SK-N-SH treated with all-trans-retinoic acid at 6 μM for 48 hours (cell line): ENCODE results near the gene MTF2.
A peak's percentile ranks its signal among the peaks of the same experiment; 100 is the strongest.

Experiments used
- ATAC-seq: fragments of 200-7000 bp; cut with Tn5 transposase; 3 replicates; pipeline ENCODE4 v1.9.1; 2020; ENCODE audit warnings: mild to moderate bottlenecking, moderate library complexity
- ARNTL ChIP-seq: fragments of 450-650 bp; formaldehyde crosslinking; IDR thresholded peaks from 2 replicates; pipeline ENCODE4 v1.5.0; 2020; ENCODE audit warnings: low read depth, mild to moderate bottlenecking, moderate library complexity, borderline replicate concordance
- BACH2 ChIP-seq: fragments of 250-450 bp; sonication (Bioruptor Pico); IDR thresholded peaks from 2 replicates; pipeline ENCODE4 v1.9.0; 2021; ENCODE audit warnings: mild to moderate bottlenecking, borderline replicate concordance
- CSDC2 ChIP-seq: fragments of 250-450 bp; sonication (Bioruptor Pico); IDR thresholded peaks from 2 replicates; pipeline ENCODE4 v1.5.0; 2020; ENCODE audit warnings: mild to moderate bottlenecking, moderate library complexity
- ESRRG ChIP-seq: fragments of 250-450 bp; sonication (Bioruptor Pico); IDR thresholded peaks from 2 replicates; pipeline ENCODE4 v1.6.1; 2021; ENCODE audit warnings: mild to moderate bottlenecking
- GLIS3 ChIP-seq: fragments of 250-450 bp; sonication (Bioruptor Pico); IDR thresholded peaks from 2 replicates; pipeline ENCODE4 v1.5.0; 2020; ENCODE audit warnings: mild to moderate bottlenecking, moderate library complexity
- OSR1 ChIP-seq: fragments of 250-450 bp; sonication (Bioruptor Pico); IDR thresholded peaks from 2 replicates; pipeline ENCODE4 v1.8.0; 2022; ENCODE audit warnings: moderate library complexity, mild to moderate bottlenecking, inconsistent platforms
- PPARA ChIP-seq: fragments of 250-450 bp; sonication (Bioruptor Pico); IDR thresholded peaks from 2 replicates; pipeline ENCODE4 v1.5.0; 2020; ENCODE audit warnings: mild to moderate bottlenecking, borderline replicate concordance
- RARB ChIP-seq: fragments of 250-450 bp; sonication (Bioruptor Pico); IDR thresholded peaks from 2 replicates; pipeline ENCODE4 v1.8.0; 2021; ENCODE audit warnings: mild to moderate bottlenecking, moderate library complexity
- SNAI2 ChIP-seq: fragments of 250-450 bp; sonication (Bioruptor Pico); IDR thresholded peaks from 2 replicates; pipeline ENCODE4 v1.5.0; 2020; ENCODE audit warnings: mild to moderate bottlenecking, moderate library complexity
- TCF4 ChIP-seq: fragments of 250-450 bp; sonication (Bioruptor Pico); IDR thresholded peaks from 2 replicates; pipeline ENCODE4 v1.8.0; 2021; ENCODE audit warnings: mild to moderate bottlenecking, moderate library complexity, borderline replicate concordance
- ZC3H10 ChIP-seq: fragments of 250-450 bp; sonication (Bioruptor Pico); IDR thresholded peaks from 2 replicates; pipeline ENCODE4 v1.5.1; 2021; ENCODE audit warnings: mild to moderate bottlenecking, moderate library complexity
- ZFP3 ChIP-seq: fragments of 250-450 bp; sonication (Bioruptor Pico); IDR thresholded peaks from 2 replicates; pipeline ENCODE4 v1.5.0; 2020; ENCODE audit warnings: mild to moderate bottlenecking, moderate library complexity
- ZFP30 ChIP-seq: fragments of 450-650 bp; formaldehyde crosslinking; IDR thresholded peaks from 2 replicates; pipeline ENCODE4 v1.5.0; 2022; ENCODE audit warnings: mild to moderate bottlenecking, moderate library complexity
- ZNF565 ChIP-seq: fragments of 450-650 bp; formaldehyde crosslinking; conservative IDR thresholded peaks from 2 replicates; pipeline ENCODE4 v1.5.0; 2020; ENCODE audit warnings: low read depth, mild to moderate bottlenecking, moderate library complexity
- ZNF70 ChIP-seq: fragments of 450-650 bp; formaldehyde crosslinking; IDR thresholded peaks from 2 replicates; pipeline ENCODE4 v1.5.0; 2020; ENCODE audit warnings: mild to moderate bottlenecking, moderate library complexity
- ZNF8 ChIP-seq: fragments of 450-650 bp; formaldehyde crosslinking; IDR thresholded peaks from 2 replicates; pipeline ENCODE4 v1.5.0; 2020; ENCODE audit warnings: mild to moderate bottlenecking, moderate library complexity
- TF ChIP-seq, protein P1 (sequence below): fragments of 250-450 bp; sonication (Bioruptor Pico); IDR thresholded peaks from 2 replicates; pipeline ENCODE4 v1.5.1; 2021; ENCODE audit warnings: mild to moderate bottlenecking, moderate library complexity
- TF ChIP-seq, protein P2 (sequence below): fragments of 250-450 bp; sonication (Bioruptor Pico); IDR thresholded peaks from 2 replicates; pipeline ENCODE4 v1.8.0; 2021; ENCODE audit warnings: low read depth, mild to moderate bottlenecking, moderate library complexity, borderline replicate concordance
- TF ChIP-seq, protein P3 (sequence below): fragments of 250-450 bp; sonication (Bioruptor Pico); IDR thresholded peaks from 2 replicates; pipeline ENCODE4 v1.8.0; 2020; ENCODE audit warnings: mild to moderate bottlenecking, moderate library complexity, borderline replicate concordance
- TF ChIP-seq, protein P4 (sequence below): fragments of 250-450 bp; sonication (Bioruptor Pico); IDR thresholded peaks from 2 replicates; pipeline ENCODE4 v1.5.1; 2020; ENCODE audit warnings: low read depth, mild to moderate bottlenecking, moderate library complexity

Gene MTF2

DNA sequence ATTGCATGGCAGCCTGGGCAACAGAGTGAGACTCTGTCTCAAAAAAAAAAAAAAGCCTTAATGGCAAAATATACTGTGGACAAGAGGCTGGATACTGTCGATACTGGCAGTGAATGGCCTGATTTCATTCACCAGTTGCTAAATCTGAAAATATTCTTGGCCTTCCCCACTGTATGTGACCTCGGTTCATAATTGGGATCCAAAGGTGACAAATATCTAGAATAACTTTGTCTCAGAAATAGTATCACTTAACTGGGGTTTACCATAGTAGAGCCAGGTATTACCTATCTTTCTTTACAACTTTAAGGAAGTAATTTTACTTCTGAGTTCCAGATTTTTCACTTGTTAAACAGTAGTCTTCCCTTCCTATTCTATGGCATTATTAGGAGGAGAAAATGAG, 8.4 kb downstream of the MTF2 start:
- no peak for TF ChIP-seq SNAI2 (CRISPR knock-in tag)
- TF ChIP-seq ZNF565 (CRISPR knock-in tag) = no peak
- no peak for TF ChIP-seq OSR1 (CRISPR knock-in tag)
- TF ChIP-seq ZFP30 = no peak
- TF ChIP-seq, protein P1, sequence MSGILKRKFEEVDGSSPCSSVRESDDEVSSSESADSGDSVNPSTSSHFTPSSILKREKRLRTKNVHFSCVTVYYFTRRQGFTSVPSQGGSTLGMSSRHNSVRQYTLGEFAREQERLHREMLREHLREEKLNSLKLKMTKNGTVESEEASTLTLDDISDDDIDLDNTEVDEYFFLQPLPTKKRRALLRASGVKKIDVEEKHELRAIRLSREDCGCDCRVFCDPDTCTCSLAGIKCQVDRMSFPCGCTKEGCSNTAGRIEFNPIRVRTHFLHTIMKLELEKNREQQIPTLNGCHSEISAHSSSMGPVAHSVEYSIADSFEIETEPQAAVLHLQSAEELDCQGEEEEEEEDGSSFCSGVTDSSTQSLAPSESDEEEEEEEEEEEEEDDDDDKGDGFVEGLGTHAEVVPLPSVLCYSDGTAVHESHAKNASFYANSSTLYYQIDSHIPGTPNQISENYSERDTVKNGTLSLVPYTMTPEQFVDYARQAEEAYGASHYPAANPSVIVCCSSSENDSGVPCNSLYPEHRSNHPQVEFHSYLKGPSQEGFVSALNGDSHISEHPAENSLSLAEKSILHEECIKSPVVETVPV (CRISPR knock-in tag) = no peak
- no peak for TF ChIP-seq CSDC2 (CRISPR knock-in tag)
- TF ChIP-seq ZC3H10 (CRISPR knock-in tag) = no peak
- TF ChIP-seq RARB (CRISPR knock-in tag) = no peak
- no peak for TF ChIP-seq TCF4 (CRISPR knock-in tag)
- ATAC-seq = no peak

DNA sequence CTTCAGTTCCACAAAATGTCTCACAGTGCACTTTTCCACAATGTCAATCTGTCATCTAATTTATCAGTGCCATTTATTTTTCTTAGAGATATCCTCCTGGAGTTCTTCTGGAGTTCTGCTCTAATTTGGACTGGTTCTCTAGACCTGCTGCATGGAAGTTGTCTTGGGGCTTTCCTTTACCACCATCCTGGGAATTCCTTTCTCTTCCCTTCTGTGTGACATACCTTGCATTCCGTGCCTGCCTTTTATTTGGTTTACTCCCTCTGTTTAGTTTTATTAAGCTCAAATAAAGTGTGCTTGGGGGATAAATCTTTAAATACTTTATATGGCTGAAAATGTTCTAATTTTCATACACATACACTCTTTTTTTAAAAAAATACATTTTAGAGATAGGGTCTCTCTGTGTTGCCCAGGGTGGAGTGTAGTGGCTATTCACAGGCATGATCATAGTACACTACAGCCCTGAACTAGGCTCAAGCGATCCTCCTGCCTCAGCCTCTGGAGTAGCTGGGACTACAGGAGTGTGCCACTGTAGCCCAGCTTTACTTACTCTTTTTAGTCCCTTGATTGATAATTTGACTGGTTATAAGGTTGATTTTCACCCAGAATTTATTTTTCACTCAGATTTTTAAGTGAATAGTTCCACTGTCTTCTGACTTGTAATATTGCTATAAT, 14.4 kb downstream of the MTF2 start:
- peak; percentile 75 for ATAC-seq
- TF ChIP-seq, protein P2, sequence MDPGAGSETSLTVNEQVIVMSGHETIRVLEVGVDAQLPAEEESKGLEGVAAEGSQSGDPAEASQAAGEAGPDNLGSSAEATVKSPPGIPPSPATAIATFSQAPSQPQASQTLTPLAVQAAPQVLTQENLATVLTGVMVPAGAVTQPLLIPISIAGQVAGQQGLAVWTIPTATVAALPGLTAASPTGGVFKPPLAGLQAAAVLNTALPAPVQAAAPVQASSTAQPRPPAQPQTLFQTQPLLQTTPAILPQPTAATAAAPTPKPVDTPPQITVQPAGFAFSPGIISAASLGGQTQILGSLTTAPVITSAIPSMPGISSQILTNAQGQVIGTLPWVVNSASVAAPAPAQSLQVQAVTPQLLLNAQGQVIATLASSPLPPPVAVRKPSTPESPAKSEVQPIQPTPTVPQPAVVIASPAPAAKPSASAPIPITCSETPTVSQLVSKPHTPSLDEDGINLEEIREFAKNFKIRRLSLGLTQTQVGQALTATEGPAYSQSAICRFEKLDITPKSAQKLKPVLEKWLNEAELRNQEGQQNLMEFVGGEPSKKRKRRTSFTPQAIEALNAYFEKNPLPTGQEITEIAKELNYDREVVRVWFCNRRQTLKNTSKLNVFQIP (CRISPR knock-in tag) = no peak
- TF ChIP-seq RARB (CRISPR knock-in tag) = no peak
- TF ChIP-seq CSDC2 (CRISPR knock-in tag) = no peak
- TF ChIP-seq ZC3H10 (CRISPR knock-in tag) = no peak
- TF ChIP-seq OSR1 (CRISPR knock-in tag) = no peak
- no peak for TF ChIP-seq GLIS3 (CRISPR knock-in tag)
- TF ChIP-seq, protein P1 (CRISPR knock-in tag) = no peak
- TF ChIP-seq ARNTL (CRISPR knock-in tag) = no peak
- no peak for TF ChIP-seq ESRRG
- TF ChIP-seq, protein P3, sequence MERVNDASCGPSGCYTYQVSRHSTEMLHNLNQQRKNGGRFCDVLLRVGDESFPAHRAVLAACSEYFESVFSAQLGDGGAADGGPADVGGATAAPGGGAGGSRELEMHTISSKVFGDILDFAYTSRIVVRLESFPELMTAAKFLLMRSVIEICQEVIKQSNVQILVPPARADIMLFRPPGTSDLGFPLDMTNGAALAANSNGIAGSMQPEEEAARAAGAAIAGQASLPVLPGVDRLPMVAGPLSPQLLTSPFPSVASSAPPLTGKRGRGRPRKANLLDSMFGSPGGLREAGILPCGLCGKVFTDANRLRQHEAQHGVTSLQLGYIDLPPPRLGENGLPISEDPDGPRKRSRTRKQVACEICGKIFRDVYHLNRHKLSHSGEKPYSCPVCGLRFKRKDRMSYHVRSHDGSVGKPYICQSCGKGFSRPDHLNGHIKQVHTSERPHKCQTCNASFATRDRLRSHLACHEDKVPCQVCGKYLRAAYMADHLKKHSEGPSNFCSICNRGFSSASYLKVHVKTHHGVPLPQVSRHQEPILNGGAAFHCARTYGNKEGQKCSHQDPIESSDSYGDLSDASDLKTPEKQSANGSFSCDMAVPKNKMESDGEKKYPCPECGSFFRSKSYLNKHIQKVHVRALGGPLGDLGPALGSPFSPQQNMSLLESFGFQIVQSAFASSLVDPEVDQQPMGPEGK = no peak
- no peak for TF ChIP-seq TCF4 (CRISPR knock-in tag)
- TF ChIP-seq SNAI2 (CRISPR knock-in tag) = no peak
- no peak for TF ChIP-seq ZFP3 (CRISPR knock-in tag)
- TF ChIP-seq PPARA (CRISPR knock-in tag) = no peak
- TF ChIP-seq, protein P4, sequence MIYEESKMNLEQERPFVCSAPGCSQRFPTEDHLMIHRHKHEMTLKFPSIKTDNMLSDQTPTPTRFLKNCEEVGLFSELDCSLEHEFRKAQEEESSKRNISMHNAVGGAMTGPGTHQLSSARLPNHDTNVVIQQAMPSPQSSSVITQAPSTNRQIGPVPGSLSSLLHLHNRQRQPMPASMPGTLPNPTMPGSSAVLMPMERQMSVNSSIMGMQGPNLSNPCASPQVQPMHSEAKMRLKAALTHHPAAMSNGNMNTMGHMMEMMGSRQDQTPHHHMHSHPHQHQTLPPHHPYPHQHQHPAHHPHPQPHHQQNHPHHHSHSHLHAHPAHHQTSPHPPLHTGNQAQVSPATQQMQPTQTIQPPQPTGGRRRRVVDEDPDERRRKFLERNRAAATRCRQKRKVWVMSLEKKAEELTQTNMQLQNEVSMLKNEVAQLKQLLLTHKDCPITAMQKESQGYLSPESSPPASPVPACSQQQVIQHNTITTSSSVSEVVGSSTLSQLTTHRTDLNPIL = no peak
- no peak for TF ChIP-seq ZNF8 (CRISPR knock-in tag)
- TF ChIP-seq ZNF70 = no peak
- TF ChIP-seq, all 23 proteins: peak for 0

DNA sequence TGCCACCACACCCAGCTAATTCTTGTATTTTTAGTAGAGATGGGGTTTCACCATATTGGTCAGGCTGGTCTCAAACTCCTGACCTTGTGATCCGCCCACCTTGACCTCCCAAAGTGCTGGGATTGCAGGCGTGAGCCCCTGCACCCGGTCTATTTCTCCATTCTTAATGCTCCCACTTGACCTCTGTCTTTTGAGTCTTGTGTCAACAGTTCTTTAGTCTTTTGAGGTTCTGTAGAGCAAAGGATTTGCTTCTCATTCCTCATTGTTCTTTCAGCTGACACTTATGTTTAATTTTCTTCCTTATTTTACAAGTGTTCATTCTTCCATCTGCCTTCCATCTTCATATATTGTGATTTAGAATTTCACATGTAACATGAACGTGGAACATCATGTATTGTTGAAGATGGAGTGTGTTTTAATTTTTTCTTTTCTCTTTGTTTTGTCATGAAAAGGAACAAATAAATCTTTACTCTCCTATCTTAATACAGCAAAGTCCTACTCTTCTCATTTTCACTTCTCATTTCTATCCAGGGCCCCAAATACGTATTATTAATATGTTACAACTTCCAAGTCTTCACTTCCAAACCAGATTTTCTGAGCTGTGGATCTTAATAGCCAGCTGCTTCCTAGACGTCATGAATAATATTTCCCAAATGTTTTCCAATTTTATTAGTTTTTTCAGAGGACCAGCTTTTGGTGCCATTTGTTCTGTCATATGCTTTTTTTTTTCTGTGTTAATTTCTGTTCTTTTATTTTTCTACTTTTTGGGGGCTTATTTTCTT, 16.9 kb downstream of the MTF2 start:
- no peak for ATAC-seq
- TF ChIP-seq, protein P2 (CRISPR knock-in tag) = no peak
- TF ChIP-seq, protein P1 (CRISPR knock-in tag) = no peak
- TF ChIP-seq, protein P3 = no peak
- TF ChIP-seq CSDC2 (CRISPR knock-in tag) (no peak), ESRRG (no peak), ZNF565 (CRISPR knock-in tag) (no peak), BACH2 (CRISPR knock-in tag) (no peak), SNAI2 (CRISPR knock-in tag) (no peak), ZFP3 (CRISPR knock-in tag) (no peak), OSR1 (CRISPR knock-in tag) (no peak)
- TF ChIP-seq, protein P4 = no peak
